HCT116 (cell line): ENCODE measurements around the gene CNTD1.

Experiments used
- CEBPB ChIP-seq: IDR thresholded peaks from 2 replicates; pipeline ENCODE4 v1.6.1; 2012; ENCODE audit warnings: low read depth
- EGR1 ChIP-seq: IDR thresholded peaks from 2 replicates; pipeline ENCODE4 v1.6.1; 2012; ENCODE audit warnings: low read depth
- EZH2 ChIP-seq: fragments of 200-600 bp; sonication (generic); IDR thresholded peaks from 2 replicates; pipeline ENCODE4 v1.6.1; 2017; ENCODE audit warnings: antibody characterized with exemption, mixed run types
- EZH2phosphoT487 ChIP-seq: fragments of 200-600 bp; IDR thresholded peaks from 2 replicates; pipeline ENCODE4 v1.6.1; 2018; ENCODE audit warnings: antibody characterized with exemption, borderline replicate concordance
- POLR2A ChIP-seq: IDR thresholded peaks from 2 replicates; pipeline ENCODE4 v1.7.0; 2011; ENCODE audit warnings: borderline replicate concordance; ENCODE audit not compliant: insufficient read depth, insufficient read length; ENCODE audit errors: extremely low read depth
- RAD21 ChIP-seq: IDR thresholded peaks from 2 replicates; pipeline ENCODE4 v1.6.1; 2012; ENCODE audit warnings: low read depth, mild to moderate bottlenecking
- REST ChIP-seq: IDR thresholded peaks from 2 replicates; pipeline ENCODE4 v1.6.1; 2012; ENCODE audit warnings: low read depth
- SP1 ChIP-seq: IDR thresholded peaks from 2 replicates; pipeline ENCODE4 v1.6.1; 2012; ENCODE audit warnings: low read depth
- SRF ChIP-seq: IDR thresholded peaks from 2 replicates; pipeline ENCODE4 v1.6.1; 2012; ENCODE audit warnings: low read depth
- YY1 ChIP-seq: IDR thresholded peaks from 2 replicates; pipeline ENCODE4 v1.6.1; 2011; ENCODE audit warnings: low read length, low read depth, moderate library complexity, mild to moderate bottlenecking; ENCODE audit not compliant: insufficient replicate concordance; ENCODE audit errors: extremely low read depth
- ZNF274 ChIP-seq: fragments of 200-500 bp; sonication (Bioruptor generic); IDR thresholded peaks from 2 replicates; pipeline ENCODE4 v1.6.1; 2014; ENCODE audit warnings: mild to moderate bottlenecking, low read depth, low read length, inconsistent platforms
- TF ChIP-seq, protein P1 (sequence below), 3 experiments: fragments of 200-600 bp in 1 of 3; sonication (generic) in 1 of 3; IDR thresholded peaks in 2 of 3; conservative IDR thresholded peaks in 1 of 3; 2 replicates each; pipeline ENCODE4 v1.5.1; 2012 to 2017; ENCODE audit warnings: low read depth in 2 of 3, low read length in 2 of 3, antibody characterized with exemption in 1 of 3, borderline replicate concordance in 1 of 3, control low read depth in 1 of 3, mild to moderate bottlenecking in 1 of 3, mixed read lengths in 1 of 3, mixed run types in 1 of 3, moderate library complexity in 1 of 3; ENCODE audit not compliant: insufficient read depth in 1 of 3
- TF ChIP-seq, protein P2 (sequence below): IDR thresholded peaks from 2 replicates; pipeline ENCODE4 v1.6.1; 2012

GRCh38 chr17:42804918-42805367, 6.3 kb downstream of the CNTD1 start:
- TF ChIP-seq EZH2phosphoT487 (no peak), POLR2A (no peak), CEBPB (no peak), REST (no peak), RAD21 (no peak), YY1 (no peak), EZH2 (no peak), ZNF274 (no peak), EGR1 (no peak), SRF (no peak), SP1 (no peak)
- TF ChIP-seq, protein P1, sequence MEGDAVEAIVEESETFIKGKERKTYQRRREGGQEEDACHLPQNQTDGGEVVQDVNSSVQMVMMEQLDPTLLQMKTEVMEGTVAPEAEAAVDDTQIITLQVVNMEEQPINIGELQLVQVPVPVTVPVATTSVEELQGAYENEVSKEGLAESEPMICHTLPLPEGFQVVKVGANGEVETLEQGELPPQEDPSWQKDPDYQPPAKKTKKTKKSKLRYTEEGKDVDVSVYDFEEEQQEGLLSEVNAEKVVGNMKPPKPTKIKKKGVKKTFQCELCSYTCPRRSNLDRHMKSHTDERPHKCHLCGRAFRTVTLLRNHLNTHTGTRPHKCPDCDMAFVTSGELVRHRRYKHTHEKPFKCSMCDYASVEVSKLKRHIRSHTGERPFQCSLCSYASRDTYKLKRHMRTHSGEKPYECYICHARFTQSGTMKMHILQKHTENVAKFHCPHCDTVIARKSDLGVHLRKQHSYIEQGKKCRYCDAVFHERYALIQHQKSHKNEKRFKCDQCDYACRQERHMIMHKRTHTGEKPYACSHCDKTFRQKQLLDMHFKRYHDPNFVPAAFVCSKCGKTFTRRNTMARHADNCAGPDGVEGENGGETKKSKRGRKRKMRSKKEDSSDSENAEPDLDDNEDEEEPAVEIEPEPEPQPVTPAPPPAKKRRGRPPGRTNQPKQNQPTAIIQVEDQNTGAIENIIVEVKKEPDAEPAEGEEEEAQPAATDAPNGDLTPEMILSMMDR (IDR thresholded peaks at IDR 0.05 in 2 of 3, conservative IDR thresholded peaks at IDR 0.05 in 1 of 3; ENCODE audit: borderline replicate concordance in 1 of 3, insufficient read depth in 1 of 3, low read depth in 2 of 3, low read length in 2 of 3), result no peak
- TF ChIP-seq, protein P2, sequence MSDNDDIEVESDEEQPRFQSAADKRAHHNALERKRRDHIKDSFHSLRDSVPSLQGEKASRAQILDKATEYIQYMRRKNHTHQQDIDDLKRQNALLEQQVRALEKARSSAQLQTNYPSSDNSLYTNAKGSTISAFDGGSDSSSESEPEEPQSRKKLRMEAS, result no peak
